Cardiac septum (tissue), 1 donor: ENCODE measurements around the gene DLG5. TPM values are rescaled to one million over a fixed set of nuclear protein-coding genes. Genes with fewer than 3 reads are reported as not detected.

Experiments
- DNase-seq: peaks from one replicate; pipeline ENCODE4 v3.0.0-alpha.2; 2020; ENCODE audit warnings: low spot score
- intact Hi-C: fragments of 100-400 bp; cut with DNase I; formaldehyde crosslinking; loops from one replicate; pipeline ENCODE4 v1.14.0; 2022
- total RNA-seq: library from RNA; stranded (reverse); fragmentation: NEBNext Ultra II Directional; extraction: Animal tissue kit (Norgen Biotek cat#: 25700); gene quantifications from one replicate; pipeline ENCODE4 v1.2.1, GENCODE V29; 2021
- donor health status: DM: no; HTN: no; CAD: no.

DLG5 gene
- total RNA-seq, 1 donor from 2014 or later: 19.5 TPM

DNA sequence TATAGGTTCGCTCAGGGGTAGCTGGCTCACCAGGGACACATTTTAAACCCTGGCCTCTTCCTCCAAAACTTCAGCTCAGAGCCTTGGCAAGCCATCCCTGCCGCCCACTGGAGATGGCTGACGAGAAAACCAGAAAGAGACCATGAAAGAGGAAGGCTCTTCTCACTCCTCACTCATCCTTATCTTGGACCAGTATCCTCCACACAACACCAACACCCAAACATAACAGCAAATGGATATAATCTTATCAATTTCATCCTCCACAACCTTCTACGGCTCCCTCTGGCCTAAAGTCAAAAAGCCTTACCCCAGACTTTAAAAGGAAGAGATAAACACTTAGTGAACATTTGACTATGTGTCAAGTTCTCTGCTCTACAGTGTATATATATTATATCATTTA is 26.9 kb downstream of the DLG5 start:
- intact Hi-C loops: no loop called here
- DNase-seq: no peak

DNA sequence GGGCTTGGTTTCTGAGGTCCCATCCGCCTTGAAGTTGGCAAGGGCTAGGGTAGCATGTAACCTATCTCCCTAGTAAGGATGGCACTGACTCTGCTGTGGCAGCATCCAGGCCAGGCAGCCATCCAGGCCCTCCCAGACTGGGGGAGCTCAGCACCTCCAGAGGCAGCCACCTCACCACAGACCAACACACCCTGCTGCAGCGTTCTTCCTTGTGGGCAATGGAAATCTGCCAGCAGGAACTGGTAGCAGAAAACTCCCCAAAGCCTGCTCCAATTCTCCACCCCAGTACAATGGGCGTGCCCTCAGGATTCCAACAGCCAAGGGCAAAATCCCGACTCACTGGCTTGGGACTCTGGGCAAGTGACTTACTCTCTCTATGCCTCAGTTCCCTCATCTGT is 27.5 kb downstream of the DLG5 start:
- intact Hi-C loops: no loop called here
- no peak for DNase-seq

DNA sequence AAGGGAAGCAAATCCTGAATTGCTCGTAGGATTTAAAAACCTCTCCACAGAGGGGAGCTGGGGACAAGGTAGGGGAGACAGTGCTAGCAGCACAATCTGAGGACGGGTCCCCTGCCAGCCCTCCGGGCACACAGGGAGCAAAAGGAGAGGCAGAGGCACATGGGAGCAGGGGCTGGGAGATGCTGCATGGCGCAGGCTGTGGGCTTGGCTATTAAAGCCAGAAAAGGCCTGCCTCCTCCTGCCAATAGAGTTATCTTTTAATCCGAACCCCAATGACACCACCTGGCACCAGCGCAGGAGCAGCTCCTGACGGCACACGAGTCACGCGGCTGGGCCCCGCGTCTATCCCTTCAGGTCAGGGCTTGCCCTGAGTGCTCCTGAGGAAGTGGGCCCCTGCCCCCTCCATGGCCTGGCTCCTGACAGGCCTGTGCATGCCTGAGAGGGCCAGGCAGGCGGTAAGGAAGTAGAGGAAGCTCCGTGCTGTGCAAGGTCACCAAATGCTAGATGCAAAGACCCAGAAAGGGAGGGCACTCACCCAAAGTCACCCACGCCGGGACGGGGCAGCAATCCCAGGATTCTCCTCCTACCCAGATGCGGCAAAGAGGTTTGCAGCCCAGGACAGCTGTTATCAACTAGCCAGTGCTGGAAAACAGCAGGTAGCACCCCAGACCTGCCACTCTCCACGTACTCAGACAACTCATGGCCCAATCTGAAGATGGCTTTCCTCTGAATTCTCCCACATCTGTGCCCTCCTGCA is 28.1 kb downstream of the DLG5 start:
- intact Hi-C loops: no loop called here
- no peak for DNase-seq

DNA sequence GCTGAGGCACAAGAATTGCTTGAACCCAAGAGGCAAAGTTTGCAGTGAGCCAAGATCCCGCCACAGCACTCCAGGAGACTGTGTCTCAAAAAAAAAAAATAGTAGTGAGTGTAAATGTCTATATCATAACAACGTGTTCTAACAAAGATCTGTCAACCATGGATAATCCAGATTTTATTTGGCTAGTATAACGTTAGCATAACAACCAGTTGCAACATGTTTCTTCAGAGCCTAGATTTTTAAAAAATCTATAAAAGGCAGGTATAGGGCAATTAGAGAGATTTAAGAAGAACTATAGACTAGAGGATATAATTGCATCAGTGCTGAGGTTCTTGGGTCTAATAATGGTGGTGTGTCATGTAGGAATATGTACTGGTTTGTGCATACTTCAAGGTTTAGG is 30.5 kb downstream of the DLG5 start:
- DNase-seq: no peak
- intact Hi-C loops: no loop called here

DNA sequence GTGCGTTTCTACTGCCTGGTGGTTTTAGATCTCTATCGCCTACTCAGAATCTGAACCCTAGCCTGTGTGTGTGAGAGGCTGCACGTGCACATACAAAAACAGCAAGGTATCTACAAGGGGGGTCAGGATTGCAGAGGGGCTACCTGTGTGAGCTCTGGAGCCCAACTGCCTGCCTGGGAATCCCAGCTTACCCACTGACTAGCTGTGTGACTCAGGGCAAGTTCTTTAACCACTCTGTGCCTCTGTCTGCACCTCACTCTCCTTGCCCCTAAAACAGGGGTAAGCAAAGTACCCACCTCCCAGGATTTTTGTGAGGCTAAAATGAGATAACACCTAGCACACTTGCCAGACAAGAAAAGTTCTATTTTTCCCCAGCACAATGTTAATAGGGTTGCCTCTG is 32.5 kb downstream of the DLG5 start:
- intact Hi-C loops: no loop called here
- DNase-seq: no peak

DNA sequence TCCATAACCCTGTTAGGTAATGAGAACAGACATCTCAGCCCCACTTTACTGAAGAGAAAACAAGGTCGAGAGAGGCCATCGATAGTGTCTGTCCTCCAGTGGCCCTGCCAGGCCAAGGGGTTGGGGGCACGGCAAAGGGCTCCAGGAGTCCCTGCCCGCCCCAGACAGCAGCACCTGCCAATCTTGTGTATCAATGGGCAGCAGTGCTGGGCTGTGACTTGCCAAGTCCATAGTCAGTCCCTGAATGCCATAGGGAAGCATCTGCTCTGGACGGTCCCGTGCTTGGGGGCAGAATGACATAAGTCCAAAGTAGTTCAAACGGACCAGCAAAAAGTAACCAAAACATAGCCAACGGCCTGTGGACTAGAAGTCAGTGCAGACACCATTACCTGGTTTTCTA is 33.2 kb downstream of the DLG5 start:
- no peak for DNase-seq
- intact Hi-C loops: no loop called here

DNA sequence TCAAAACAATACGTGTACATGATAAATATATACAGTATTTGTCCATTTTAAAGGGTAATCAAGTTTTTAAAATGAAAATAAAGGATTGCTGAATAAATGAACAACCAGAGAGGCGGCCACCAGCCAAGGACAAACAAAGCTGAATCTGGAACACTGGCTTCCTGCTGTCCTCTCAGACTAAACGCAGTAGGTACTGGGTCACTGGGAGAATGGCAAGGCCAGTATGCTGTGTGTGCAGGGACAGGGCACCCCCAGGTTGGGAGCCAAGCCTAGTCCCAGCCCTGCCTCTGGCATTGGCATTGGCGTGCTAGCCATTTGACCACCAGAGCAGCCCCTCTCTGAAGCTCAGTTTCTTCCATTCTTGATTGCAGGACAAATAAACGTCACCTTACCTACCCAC is 33.8 kb downstream of the DLG5 start:
- intact Hi-C loops: no loop called here

DNA sequence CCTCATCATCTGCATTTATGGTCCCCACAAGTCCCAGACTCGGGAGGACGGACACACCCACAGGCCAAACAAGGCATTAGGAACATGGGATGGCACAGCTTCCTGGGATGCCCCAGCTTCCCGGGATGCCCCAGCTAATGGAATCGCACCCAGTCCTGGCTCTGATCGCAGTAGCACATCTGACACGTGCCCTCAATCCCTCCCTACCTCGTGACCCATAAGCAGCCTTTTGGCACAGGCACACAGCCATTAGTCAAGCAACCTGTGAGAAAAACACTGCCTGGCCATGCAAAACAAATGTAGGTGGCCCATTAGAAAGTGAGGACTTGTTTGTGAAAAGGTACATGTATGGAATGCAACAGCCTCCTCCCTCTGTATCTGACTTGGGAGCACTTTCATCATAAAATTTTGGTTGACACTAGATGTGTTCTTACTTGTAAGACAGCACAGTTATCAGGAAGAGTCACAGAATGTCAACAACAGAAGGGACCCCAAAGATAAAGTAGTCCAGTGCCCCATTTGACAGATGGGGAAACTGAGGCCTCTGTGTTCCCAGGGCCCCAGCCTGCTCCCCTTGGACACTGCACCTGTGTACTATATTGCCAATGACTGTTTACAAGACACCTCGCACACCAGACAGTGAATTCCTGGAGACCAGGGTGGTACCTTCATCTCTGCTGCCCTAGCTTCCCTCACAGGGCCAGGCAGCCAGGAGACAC is 34.4 kb downstream of the DLG5 start:
- DNase-seq: no peak
- intact Hi-C loops: no loop called here

More for the DNA sequence above, 33.8 kb downstream of the DLG5 start:
- no peak for DNase-seq

DNA sequence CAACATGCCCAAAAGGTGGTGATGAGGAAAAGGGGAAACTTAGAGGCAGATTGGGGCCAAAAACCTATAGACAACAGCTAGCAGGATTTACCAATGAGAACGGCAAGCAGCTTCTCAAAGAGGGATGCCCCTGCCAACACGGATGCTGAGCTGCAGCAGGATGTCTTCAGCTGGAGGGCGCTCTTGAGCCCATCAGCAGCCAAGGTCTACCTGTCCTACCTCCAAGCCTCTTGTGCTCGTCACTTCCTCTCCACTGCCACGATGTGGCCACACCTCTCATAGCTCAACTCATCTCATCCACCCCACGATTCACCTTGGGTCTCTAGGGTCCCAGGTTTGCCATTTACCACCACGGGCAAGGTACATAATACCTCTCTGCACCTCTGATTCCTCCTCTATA is 36.5 kb downstream of the DLG5 start:
- no peak for DNase-seq
- intact Hi-C loops: no loop called here

DNA sequence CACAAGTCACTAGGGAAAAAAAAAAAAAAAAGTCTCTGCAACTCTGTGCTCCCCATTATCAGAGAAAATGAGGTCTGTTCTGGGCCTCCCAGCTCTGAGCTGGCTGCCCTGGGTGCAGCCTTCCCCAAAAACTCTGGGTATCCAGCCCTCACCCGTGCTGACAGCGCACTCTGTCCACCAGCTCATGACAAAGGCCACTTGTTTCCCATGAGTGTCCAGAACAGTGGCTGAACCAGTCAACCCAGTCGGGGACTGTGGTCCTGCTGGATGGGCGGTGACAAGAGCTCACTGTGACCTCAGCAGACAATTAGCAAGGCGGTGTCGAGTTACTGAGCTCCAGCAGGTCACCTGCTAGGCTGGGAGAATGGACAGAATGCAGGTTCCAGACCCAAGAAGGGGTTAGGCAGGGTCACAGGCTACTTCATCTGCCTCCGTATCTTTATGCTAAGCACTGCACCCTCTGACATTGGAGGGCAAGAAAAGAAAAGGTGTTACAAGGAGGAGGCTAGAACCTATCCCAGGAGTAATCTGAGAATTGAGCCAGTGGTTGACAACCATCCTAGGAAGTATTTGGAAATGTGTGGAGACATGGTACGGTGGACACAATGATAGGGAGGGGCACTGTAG is 37.2 kb downstream of the DLG5 start:
- no peak for DNase-seq
- intact Hi-C loops: no loop called here

DNA sequence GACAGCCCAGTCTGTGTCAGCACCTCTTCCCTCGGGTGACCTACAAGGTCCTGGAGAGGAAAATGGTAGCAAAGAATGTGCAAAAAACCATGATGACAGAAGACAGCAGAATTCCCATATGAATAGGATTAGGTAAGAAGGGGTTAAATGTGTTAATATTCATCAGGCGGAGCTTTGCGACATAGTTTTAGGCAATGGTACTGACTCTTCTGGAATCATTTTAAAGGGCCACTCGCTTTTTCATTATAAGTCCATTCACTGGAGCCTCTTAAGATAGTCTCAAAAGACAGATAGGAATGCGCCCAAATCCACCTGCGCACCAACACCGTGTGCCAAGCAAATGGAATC is 38.2 kb downstream of the DLG5 start:
- intact Hi-C loops: no loop called here
- no peak for DNase-seq

DNA sequence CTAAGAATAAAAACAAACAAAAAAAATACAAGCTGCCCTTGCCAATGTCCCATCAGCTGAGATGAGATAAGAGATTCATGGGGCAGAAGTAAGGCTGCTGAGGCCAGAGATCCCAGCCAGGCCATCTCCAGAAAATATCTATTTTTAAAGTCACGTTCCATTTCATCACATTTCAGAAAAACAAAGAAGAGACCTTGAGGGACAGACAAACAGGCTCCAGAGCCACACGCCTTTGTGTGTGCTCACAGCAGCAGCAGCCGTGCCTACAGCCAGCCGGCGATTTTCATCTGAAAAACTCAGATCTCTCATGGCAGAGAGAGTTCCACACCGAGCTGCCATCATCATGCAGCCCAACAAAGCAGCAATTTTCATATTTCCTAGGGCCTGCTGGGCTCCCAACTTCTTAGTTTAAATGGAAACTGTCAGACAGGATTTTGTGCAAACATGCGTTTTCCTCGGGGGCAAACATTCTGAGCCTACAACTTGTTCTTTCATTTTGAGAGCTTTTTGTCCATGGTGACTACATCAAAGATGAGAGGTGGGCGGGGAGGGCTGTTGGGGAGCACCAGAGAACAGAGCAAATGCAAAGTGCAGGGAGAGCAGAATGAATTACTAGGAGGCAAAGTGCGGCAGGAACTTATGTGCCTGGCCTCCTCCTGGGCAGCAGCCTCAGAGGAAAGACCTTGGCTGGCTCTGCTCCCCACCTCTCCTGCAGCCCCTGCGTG is 38.8 kb downstream of the DLG5 start:
- DNase-seq: no peak
- intact Hi-C loops: no loop called here

DNA sequence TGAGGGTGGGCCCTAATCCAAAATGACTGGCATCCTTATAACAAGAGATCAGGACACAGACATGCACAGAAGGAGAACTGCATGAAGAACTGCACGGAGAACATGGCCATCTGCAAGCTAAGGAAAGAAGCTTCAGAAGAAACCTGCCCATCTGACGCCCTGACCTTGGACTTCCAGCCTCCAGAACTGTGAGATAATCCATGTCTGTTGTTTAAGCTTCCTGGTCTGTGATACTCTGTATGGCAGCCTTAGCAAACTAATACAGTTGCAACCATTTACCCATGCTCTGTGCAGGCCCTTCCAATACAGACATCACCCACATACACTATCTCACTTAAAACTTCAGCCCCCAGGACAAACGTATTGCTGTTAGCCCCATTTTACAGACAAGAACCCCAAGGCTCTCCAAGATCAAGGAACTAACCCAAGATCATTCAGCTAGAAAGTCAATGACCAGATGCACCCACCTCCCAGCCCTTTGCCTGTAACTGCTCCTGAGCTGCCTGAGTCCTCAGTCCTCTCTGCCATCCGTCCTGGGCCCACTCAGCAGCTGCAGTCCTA is 39.7 kb downstream of the DLG5 start:
- intact Hi-C loops: no loop called here
- no peak for DNase-seq

DNA sequence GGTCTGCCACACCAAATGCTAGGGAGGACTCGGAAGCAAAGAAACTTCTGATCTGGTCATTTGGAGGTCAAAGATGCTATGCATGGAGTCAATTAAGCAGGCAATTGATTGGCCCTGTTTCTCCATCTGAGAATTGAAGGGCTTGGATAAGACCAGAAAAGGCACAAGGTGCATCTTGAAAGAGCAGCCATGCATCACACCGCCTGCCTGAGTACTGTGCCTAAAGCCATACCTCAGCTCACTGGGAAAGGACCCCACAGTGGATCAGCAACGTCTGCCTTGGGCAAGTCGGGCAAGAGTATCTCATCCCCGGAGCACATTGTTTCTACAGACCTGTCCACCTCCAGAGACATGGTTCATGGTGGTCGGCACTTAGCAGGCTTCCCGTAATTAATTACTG is 42.4 kb downstream of the DLG5 start:
- no peak for DNase-seq
- intact Hi-C loops: no loop called here

DNA sequence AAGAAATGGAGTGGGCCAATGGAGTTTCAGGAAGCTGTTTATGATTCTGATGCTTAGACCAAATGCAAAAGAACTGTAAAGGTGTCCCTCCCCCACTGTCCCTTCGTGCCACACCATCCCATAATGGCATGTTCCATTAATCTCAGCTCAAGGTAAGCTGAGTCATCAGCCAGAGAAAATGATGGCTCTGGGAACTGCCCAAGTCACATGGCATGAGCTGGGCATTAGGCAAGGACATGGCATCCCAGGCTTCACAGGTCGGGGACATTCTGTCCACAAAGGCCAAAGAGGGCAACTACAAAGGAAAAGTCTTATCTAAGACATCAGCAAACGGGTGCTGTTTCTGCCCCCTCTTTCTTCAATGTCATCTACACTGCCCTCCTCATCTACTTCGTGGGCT is 44.9 kb downstream of the DLG5 start:
- intact Hi-C loops: no loop called here
- no peak for DNase-seq

DNA sequence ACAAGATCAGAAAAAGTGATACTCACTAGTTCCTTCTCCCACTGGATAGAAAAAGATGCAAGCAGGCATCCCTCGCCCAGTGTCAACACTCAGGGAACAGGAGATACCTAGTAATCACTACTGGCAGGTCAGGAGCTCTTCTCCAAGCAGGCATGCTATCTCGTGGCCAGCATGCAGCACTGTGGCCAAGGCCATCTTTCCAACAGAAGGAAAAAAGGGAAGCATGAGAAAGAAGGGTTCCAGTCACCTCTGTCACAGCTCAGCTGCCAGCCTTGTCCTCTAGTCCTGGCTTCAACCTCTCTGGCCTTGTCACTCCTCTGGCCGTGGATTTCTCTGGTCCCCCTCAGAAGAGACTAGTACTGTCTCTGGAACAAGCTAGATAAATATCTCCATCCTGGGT is 45.3 kb downstream of the DLG5 start:
- intact Hi-C loops: no loop called here
- no peak for DNase-seq

DNA sequence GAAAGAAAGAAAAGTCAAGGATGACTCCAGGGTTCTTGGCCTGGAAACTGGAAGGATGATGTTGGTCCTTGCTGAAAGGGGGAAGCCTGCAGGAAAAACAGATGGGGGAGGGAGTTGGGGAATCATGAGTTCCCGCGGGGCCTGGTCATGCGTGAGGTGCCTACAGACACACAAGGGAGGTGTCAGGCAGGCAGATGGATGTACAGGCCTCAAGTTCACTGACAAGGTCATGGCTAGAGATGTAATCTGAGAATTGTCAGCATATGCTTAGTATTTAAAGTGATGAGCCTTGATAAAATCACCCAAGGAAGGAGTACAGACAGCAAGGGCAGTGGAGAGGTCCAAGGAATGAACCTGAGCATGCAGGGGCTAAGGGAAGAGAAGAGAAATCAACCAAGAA is 46.8 kb downstream of the DLG5 start:
- intact Hi-C loops: no loop called here
- DNase-seq: no peak

DNA sequence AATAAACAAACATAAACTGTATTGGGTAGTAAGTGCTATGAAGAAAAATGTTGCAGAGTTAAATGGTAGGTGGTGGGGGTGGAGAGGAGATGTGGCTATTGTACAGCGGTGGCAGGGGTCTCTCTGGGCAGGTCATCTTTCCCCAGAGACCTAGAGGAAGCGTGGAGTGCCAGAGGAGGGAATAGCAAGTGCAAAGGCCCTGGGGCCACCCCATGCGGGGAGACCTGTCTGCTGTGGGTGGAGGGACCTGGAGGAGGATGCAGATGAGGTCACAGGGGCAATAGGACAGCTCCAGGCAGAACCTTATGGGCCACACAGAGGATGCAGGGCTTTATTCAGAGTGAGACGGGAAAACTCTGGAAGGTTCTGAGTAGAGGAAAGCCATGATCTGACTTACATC is 47.5 kb downstream of the DLG5 start:
- intact Hi-C loops: no loop called here
- no peak for DNase-seq

DNA sequence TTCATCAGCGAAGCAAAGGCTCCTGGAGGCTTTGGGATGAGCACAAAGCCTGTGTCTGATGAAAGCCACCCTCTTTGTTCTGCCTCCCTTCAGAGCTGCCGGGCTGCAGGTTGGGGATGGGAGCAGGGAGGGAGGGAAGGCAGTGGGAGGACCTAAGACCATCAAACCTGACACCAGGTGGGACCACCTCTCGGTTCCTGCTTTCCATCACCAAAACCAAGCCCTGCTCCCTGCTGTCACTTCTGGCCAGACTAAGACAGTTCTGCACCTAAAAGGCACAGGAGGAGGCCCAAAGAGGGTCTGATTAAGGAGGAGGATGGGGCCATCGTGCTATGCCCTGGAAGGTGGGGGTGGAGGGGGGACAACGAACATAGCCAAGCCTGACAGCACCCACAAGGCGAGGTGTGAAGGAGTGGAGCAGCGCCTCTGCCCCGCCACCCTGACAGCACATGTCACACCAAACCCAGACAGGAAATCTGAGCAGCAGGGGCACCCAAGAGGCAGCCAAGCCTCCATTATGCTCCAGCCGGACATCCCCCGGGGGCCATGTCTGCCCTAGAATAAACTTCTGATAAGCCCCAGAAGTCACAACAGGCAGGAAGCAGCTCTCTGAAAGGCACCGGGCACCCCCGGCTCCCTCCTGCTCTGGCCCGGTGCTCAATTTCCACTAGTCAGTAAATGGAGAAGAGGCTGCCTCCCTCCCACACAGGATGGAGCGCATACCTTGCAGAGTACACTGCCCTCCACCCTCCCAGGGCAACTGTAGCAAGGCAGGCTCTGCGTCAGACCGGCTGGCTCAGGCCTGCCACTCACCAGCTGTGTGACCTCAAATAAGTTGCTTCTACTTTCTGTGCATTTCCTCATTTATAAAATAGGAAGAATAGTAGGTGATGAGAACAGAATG is 48.9 kb downstream of the DLG5 start:
- intact Hi-C loops: no loop called here
- DNase-seq: no peak
